Upper lobe of left lung (tissue), 4 donors: ENCODE results near the gene LMOD1.

ENCODE experiments used
- EP300 ChIP-seq, 4 donors: sonication (generic); formaldehyde crosslinking; IDR thresholded peaks; one replicate each; pipeline ENCODE4 v1.5.1; 2017; ENCODE audit warnings: antibody characterized with exemption in 4 of 4, control low read depth in 2 of 4
- POLR2A ChIP-seq, 4 donors: fragments of 450-650 bp; IDR thresholded peaks; one replicate each; pipeline ENCODE4 v1.5.1; 2016 to 2017; ENCODE audit warnings: antibody characterized with exemption in 4 of 4, mild to moderate bottlenecking in 2 of 4
- TF ChIP-seq, protein P1 (sequence below), 6 experiments: fragments of 450-650 bp in 4 of 6; fragments of 200-600 bp in 2 of 6; sonication (generic) in 2 of 6; IDR thresholded peaks; one replicate each; pipeline ENCODE4 v1.5.1; 2016 to 2019; ENCODE audit warnings: antibody characterized with exemption in 6 of 6

DNA sequence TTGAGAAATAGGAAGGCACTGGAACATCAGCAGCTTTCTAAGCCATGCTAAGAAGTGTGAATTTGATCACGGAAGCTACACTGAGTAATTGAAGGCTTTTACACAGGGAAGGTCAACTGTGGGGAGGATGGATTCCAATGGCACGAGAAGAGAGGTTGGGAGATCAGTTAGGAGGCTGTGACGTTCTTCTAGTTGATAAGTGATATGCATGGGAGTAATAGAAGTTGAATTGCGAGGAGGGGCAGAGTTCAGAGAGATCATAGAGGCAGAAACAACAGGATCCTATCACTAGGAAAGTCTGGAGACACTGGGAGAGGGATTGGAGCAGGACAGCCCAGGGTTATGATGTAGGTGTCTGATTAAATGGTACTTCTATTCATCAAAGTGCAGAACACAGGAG, 16.2 kb downstream of the LMOD1 start:
- TF ChIP-seq, protein P1, sequence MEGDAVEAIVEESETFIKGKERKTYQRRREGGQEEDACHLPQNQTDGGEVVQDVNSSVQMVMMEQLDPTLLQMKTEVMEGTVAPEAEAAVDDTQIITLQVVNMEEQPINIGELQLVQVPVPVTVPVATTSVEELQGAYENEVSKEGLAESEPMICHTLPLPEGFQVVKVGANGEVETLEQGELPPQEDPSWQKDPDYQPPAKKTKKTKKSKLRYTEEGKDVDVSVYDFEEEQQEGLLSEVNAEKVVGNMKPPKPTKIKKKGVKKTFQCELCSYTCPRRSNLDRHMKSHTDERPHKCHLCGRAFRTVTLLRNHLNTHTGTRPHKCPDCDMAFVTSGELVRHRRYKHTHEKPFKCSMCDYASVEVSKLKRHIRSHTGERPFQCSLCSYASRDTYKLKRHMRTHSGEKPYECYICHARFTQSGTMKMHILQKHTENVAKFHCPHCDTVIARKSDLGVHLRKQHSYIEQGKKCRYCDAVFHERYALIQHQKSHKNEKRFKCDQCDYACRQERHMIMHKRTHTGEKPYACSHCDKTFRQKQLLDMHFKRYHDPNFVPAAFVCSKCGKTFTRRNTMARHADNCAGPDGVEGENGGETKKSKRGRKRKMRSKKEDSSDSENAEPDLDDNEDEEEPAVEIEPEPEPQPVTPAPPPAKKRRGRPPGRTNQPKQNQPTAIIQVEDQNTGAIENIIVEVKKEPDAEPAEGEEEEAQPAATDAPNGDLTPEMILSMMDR (IDR thresholded peaks at IDR 0.05) = no peak
- TF ChIP-seq POLR2A (IDR thresholded peaks at IDR 0.05) (no peak), EP300 (IDR thresholded peaks at IDR 0.05) (no peak)
